IPS DF 6.9 (cell line): ENCODE results near the gene ADH1A.
"Not testable (repeated sequence)": the region's sequence is repeated elsewhere in the genome, so short reads cannot be mapped to it uniquely, and the experiment has no call there.

Experiments
- DNase-seq: peaks from one replicate; pipeline ENCODE4 v3.0.0-alpha.2; 2013; ENCODE audit warnings: low read depth, low spot score
- H3K27ac ChIP-seq: one replicate; pipeline ENCODE4 v1.5.1; 2013; ENCODE audit warnings: low read length, control low read depth
- H3K27me3 ChIP-seq: 2 replicates; pipeline ENCODE4 v1.6.1; 2013; ENCODE audit warnings: mild to moderate bottlenecking, low read length; ENCODE audit not compliant: control insufficient read depth, insufficient read depth
- H3K36me3 ChIP-seq: 2 replicates; pipeline ENCODE4 v1.6.1; 2013; ENCODE audit warnings: low read length; ENCODE audit not compliant: control insufficient read depth, insufficient read depth
- H3K4me1 ChIP-seq: 2 replicates; pipeline ENCODE4 v1.6.1; 2013; ENCODE audit warnings: low read length; ENCODE audit not compliant: control insufficient read depth, insufficient read depth
- H3K4me3 ChIP-seq: 2 replicates; pipeline ENCODE4 v1.5.1; 2013; ENCODE audit warnings: mild to moderate bottlenecking, low read length
- H3K9me3 ChIP-seq: 2 replicates; pipeline ENCODE4 v1.6.1; 2013; ENCODE audit warnings: low read length, inconsistent platforms; ENCODE audit not compliant: control insufficient read depth, insufficient read depth
- WGBS: extraction: QIAGEN DNeasy Blood & Tissue Kit; methylation state at CpG from one replicate; pipeline ENCODE4 v1.1.7; 2013; ENCODE audit warnings: mixed read lengths, missing lambda C conversion rate; ENCODE audit not compliant: insufficient read length, insufficient coverage; 5-methylcytosine and 5-hydroxymethylcytosine counted together

Gene ADH1A

GRCh38 chr4:99281261-99281660 lies 9.5 kb downstream of the ADH1A start:
- Histone ChIP-seq H3K27me3 (no peaks in the 10 kb centered on the region), H3K4me3 (no peak overlapping the region), H3K9me3 (no peaks in the 10 kb centered on the region), H3K27ac (no peak overlapping the region), H3K4me1 (no peaks in the 10 kb centered on the region), H3K36me3 (no peaks in the 10 kb centered on the region)
- no CpG with 5 or more reads among the region's 5 CpGs for WGBS
- DNase-seq, result no peak

- Histone ChIP-seq H3K4me1 (no peaks in the 10 kb centered on the region), H3K27ac (no peak overlapping the region), H3K36me3 (no peaks in the 10 kb centered on the region), H3K4me3 (no peak overlapping the region), H3K27me3 (no peaks in the 10 kb centered on the region), H3K9me3 (no peaks in the 10 kb centered on the region)
- no peak for DNase-seq
- no CpG with 5 or more reads among the region's 2 CpGs for WGBS
Observed at GRCh38 chr4:99276417-99276816, 14.4 kb downstream of the ADH1A start.

- Histone ChIP-seq H3K9me3 (no peaks in the 10 kb centered on the region), H3K4me3 (no peak overlapping the region), H3K4me1 (no peaks in the 10 kb centered on the region), H3K27me3 (no peaks in the 10 kb centered on the region), H3K36me3 (no peaks in the 10 kb centered on the region), H3K27ac (no peak overlapping the region)
- DNase-seq, result no peak
- WGBS, result no CpG with 5 or more reads among the region's 3 CpGs
Observed at GRCh38 chr4:99275885-99276284, 14.9 kb downstream of the ADH1A start.

- no peaks in the 10 kb centered on the region for H3K4me1 ChIP-seq
- no peaks in the 10 kb centered on the region for H3K27me3 ChIP-seq
- H3K36me3 ChIP-seq, result no peaks in the 10 kb centered on the region
- DNase-seq, result no peak
- no peaks in the 10 kb centered on the region for H3K9me3 ChIP-seq
- H3K27ac ChIP-seq, result no peak overlapping the region
- no peak overlapping the region for H3K4me3 ChIP-seq
- no CpG with 5 or more reads among the region's 5 CpGs for WGBS
Observed at GRCh38 chr4:99275050-99275449, 15.7 kb downstream of the ADH1A start.

- Histone ChIP-seq H3K4me3 (no peak overlapping the region), H3K4me1 (no peaks in the 10 kb centered on the region), H3K36me3 (no peaks in the 10 kb centered on the region), H3K27me3 (no peaks in the 10 kb centered on the region), H3K27ac (no peak overlapping the region), H3K9me3 (no peaks in the 10 kb centered on the region)
- no CpG with 5 or more reads among the region's 2 CpGs for WGBS
- DNase-seq, result no peak
Observed at GRCh38 chr4:99273704-99274103, 17.1 kb downstream of the ADH1A start.

- no peaks in the 10 kb centered on the region for H3K36me3 ChIP-seq
- H3K4me1 ChIP-seq, result no peaks in the 10 kb centered on the region
- H3K4me3 ChIP-seq, result no peak overlapping the region
- DNase-seq, result no peak
- no peak overlapping the region for H3K27ac ChIP-seq
- H3K27me3 ChIP-seq, result no peaks in the 10 kb centered on the region
- no peaks in the 10 kb centered on the region for H3K9me3 ChIP-seq
Observed at GRCh38 chr4:99264927-99265326, 25.9 kb downstream of the ADH1A start.

GRCh38 chr4:99252746-99253145 lies 38.0 kb downstream of the ADH1A start:
- Histone ChIP-seq H3K27me3 (no peaks in the 10 kb centered on the region), H3K27ac (no peak overlapping the region), H3K4me3 (no peak overlapping the region), H3K9me3 (no peaks in the 10 kb centered on the region), H3K36me3 (no peaks in the 10 kb centered on the region), H3K4me1 (no peaks in the 10 kb centered on the region)
- WGBS, result no CpG with 5 or more reads among the region's 4 CpGs
- no peak for DNase-seq

- DNase-seq, result no peak
- Histone ChIP-seq H3K9me3 (no peaks in the 10 kb centered on the region), H3K36me3 (no peaks in the 10 kb centered on the region), H3K4me3 (no peak overlapping the region), H3K27me3 (no peaks in the 10 kb centered on the region), H3K4me1 (no peaks in the 10 kb centered on the region), H3K27ac (no peak overlapping the region)
- no CpG with 5 or more reads among the region's 1 CpG for WGBS
Observed at GRCh38 chr4:99248714-99249113, 42.1 kb downstream of the ADH1A start.

- no peak for DNase-seq
- Histone ChIP-seq H3K4me3 (no peak overlapping the region), H3K27me3 (no peaks in the 10 kb centered on the region), H3K4me1 (no peaks in the 10 kb centered on the region), H3K36me3 (no peaks in the 10 kb centered on the region), H3K9me3 (no peaks in the 10 kb centered on the region), H3K27ac (no peak overlapping the region)
- WGBS, result no CpG with 5 or more reads among the region's 1 CpG
Observed at GRCh38 chr4:99235955-99236354, 54.8 kb downstream of the ADH1A start.

GRCh38 chr4:99234331-99235010 lies 56.3 kb downstream of the ADH1A start:
- H3K4me3 ChIP-seq, result no peak overlapping the region
- H3K36me3 ChIP-seq, result no peaks in the 10 kb centered on the region
- H3K27me3 ChIP-seq, result no peaks in the 10 kb centered on the region
- no peak for DNase-seq
- WGBS, result no CpG with 5 or more reads among the region's 2 CpGs
- no peaks in the 10 kb centered on the region for H3K9me3 ChIP-seq
- no peak overlapping the region for H3K27ac ChIP-seq
- no peaks in the 10 kb centered on the region for H3K4me1 ChIP-seq

GRCh38 chr4:99233397-99233796 lies 57.4 kb downstream of the ADH1A start:
- no CpG with 5 or more reads among the region's 2 CpGs for WGBS
- DNase-seq, H3K27me3 ChIP-seq, H3K4me1 ChIP-seq, H3K27ac ChIP-seq, H3K4me3 ChIP-seq, H3K9me3 ChIP-seq, H3K36me3 ChIP-seq: not testable (repeated sequence)
